HAP-1 (cell line): ENCODE measurements around the gene SLC4A7.
"Not testable (repeated sequence)": the region's sequence is repeated elsewhere in the genome, so short reads cannot be mapped to it uniquely, and the experiment has no call there.

Experiments
- DNase-seq, 2 experiments: peaks; one replicate each; pipeline ENCODE4 v3.0.0-alpha.2; 2016 to 2020; ENCODE audit warnings: low spot score in 2 of 2
- H3K27me3 ChIP-seq: fragments of 250-450 bp; sonication (Bioruptor Pico); 2 replicates; pipeline ENCODE4 v1.5.1; 2020; ENCODE audit warnings: low read depth, mild to moderate bottlenecking, moderate library complexity
- H3K36me3 ChIP-seq: fragments of 250-450 bp; sonication (Bioruptor Pico); replicated peaks from 2 replicates; pipeline ENCODE4 v1.5.1; 2020; ENCODE audit warnings: mild to moderate bottlenecking
- H3K4me1 ChIP-seq: fragments of 250-450 bp; sonication (Bioruptor Pico); 2 replicates; pipeline ENCODE4 v1.5.1; 2020; ENCODE audit warnings: mild to moderate bottlenecking
- H3K4me3 ChIP-seq: fragments of 250-450 bp; sonication (Bioruptor Pico); 2 replicates; pipeline ENCODE4 v1.5.1; 2020; ENCODE audit warnings: mild to moderate bottlenecking, moderate library complexity
- H3K9me3 ChIP-seq: fragments of 250-450 bp; sonication (Bioruptor Pico); 2 replicates; pipeline ENCODE4 v1.5.1; 2020; ENCODE audit warnings: mild to moderate bottlenecking, moderate library complexity
- in situ Hi-C: fragments of 300-500 bp; cut with MboI; formaldehyde crosslinking; loops from 3 replicates; pipeline ENCODE4 v1.14.3; 2020; ENCODE audit warnings: low sequenced_read_pairs, inconsistent platforms, mixed read lengths

The SLC4A7 gene

GRCh38 chr3:27484015-27484844, at the start of gene SLC4A7:
Gene SLC4A7 (minus strand): TSS chr3:27484384. CDS start chr3:27484126, 258 bp downstream.
- peaks cover 4% of the 10 kb centered on the region; the same call in 1 of the 2 replicates for H3K36me3 ChIP-seq

DNA sequence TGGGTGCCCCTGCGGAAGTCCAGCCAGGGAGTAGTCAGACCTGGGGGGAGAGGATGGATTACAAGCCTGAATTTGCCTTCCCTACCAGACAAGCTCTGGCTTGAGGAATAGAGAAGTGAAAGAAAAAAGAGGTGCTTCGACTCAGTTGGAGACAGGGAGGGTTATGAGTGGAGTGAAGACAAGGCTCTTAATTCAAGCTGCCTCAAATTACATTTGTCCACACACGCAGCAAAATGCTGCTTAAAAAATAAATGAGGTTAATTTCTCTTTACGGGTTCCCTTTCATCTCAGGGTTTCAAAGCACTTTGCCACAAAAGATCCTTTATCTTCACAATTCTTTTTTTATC, 49.0 kb upstream of the SLC4A7 start:
- no peaks in the 10 kb centered on the region for H3K36me3 ChIP-seq
- no peak overlapping the region for H3K4me3 ChIP-seq
- H3K9me3 ChIP-seq = no peaks in the 10 kb centered on the region
- DNase-seq = peak in 1 of 2 experiments; percentile 24
- no peaks in the 10 kb centered on the region for H3K27me3 ChIP-seq
- H3K4me1 ChIP-seq = peaks cover 28% of the 10 kb centered on the region
- in situ Hi-C loops = no loop called here

More at GRCh38 chr3:27484015-27484844, at the start of gene SLC4A7:
- Histone ChIP-seq H3K9me3 (no peaks in the 10 kb centered on the region), H3K4me3 (peak within 1 kb of the TSS; percentile 75), H3K27me3 (no peaks in the 10 kb centered on the region), H3K4me1 (peaks cover 8% of the 10 kb centered on the region)
- DNase-seq = peak; percentile 94 to 99
- in situ Hi-C loops = no loop called here

- no peak overlapping the region for H3K4me3 ChIP-seq
- H3K4me1 ChIP-seq = peaks cover 28% of the 10 kb centered on the region
- in situ Hi-C loops = no loop called here
- H3K27me3 ChIP-seq = no peaks in the 10 kb centered on the region
- DNase-seq = peak in 1 of 2 experiments; percentile 20
- no peaks in the 10 kb centered on the region for H3K9me3 ChIP-seq
- no peaks in the 10 kb centered on the region for H3K36me3 ChIP-seq
Observed at GRCh38 chr3:27532426-27533260, 48.5 kb upstream of the SLC4A7 start.

DNA sequence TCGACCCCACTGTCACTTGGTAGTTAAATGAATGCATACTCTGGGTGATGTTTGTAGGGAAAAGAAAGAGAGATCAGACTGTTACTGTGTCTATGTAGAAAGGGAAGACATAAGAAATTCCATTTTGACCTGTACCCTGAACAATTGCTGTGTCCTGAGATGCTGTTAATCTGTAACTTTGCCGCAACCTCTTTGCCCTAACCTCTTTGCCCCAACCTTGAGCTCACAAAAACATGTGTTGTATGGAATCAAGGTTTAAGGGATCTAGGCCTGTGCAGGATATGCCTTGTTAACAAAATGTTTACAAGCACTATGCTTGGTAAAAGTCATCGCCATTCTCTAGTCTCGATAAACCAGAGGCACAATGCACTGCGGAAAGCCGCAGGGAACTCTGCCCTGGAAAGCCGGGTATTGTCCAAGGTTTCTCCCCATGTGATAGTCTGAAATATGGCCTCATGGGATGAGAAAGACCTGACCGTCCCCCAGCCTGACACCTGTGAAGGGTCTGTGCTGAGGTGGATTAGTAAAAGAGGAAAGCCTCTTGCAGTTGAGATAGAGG, 47.1 kb upstream of the SLC4A7 start:
- H3K4me3 ChIP-seq, H3K27me3 ChIP-seq, H3K36me3 ChIP-seq, DNase-seq, in situ Hi-C loops, H3K9me3 ChIP-seq: not testable (repeated sequence)
- peaks cover 28% of the 10 kb centered on the region for H3K4me1 ChIP-seq

DNA sequence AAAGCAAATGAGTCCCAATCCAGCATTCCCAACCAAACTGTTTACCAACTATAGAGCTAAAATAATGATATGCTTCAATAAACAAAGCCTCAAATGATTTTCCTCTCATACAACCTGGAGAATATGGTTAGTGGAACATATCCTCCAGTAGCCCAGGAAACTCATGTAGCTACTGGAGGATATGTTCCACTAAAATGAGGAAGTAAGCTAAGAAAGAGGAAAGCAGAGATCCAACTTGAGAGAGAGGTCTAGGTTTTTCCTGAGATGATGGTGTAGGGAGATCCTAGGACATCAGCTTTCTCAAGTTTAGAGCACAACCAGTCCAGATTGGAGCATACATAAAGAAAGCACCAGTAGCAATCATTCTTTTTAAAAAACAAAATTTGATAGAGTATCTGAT, 44.6 kb upstream of the SLC4A7 start:
- Histone ChIP-seq H3K4me3 (no peak overlapping the region), H3K36me3 (no peaks in the 10 kb centered on the region), H3K4me1 (peaks cover 15% of the 10 kb centered on the region), H3K27me3 (no peaks in the 10 kb centered on the region), H3K9me3 (no peaks in the 10 kb centered on the region)
- in situ Hi-C loops = no loop called here
- DNase-seq = no peak

- no peak for DNase-seq
- no peaks in the 10 kb centered on the region for H3K36me3 ChIP-seq
- H3K9me3 ChIP-seq = no peaks in the 10 kb centered on the region
- no peaks in the 10 kb centered on the region for H3K4me1 ChIP-seq
- in situ Hi-C loops = no loop called here
- no peaks in the 10 kb centered on the region for H3K27me3 ChIP-seq
- H3K4me3 ChIP-seq = no peak overlapping the region
Observed at GRCh38 chr3:27526614-27527315, 42.6 kb upstream of the SLC4A7 start.

DNA sequence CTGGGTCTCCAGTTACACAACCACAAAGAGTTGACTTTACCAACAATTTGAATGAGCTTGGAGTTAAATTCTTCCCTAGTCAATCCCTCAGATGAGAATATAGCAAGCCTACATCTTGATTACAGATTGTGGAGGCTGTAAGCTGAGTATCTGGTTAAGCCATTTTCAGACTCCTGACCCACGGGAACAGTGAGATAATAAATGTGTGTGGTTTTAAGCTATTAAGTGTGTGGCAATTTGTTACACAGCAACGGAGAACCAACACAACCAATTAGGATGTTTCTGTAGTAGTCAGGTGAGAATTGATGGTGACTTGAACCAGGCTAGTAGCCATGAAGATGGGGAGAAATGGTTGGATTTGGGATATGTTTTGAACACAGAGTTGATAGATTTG, 37.7 kb upstream of the SLC4A7 start:
- Histone ChIP-seq H3K9me3 (no peaks in the 10 kb centered on the region), H3K4me1 (no peaks in the 10 kb centered on the region), H3K4me3 (no peak overlapping the region), H3K27me3 (no peaks in the 10 kb centered on the region), H3K36me3 (no peaks in the 10 kb centered on the region)
- in situ Hi-C loops = no loop called here
- DNase-seq = no peak

GRCh38 chr3:27521179-27521871, 37.1 kb upstream of the SLC4A7 start:
- no peak for DNase-seq
- no peaks in the 10 kb centered on the region for H3K36me3 ChIP-seq
- in situ Hi-C loops = no loop called here
- H3K9me3 ChIP-seq = no peaks in the 10 kb centered on the region
- no peak overlapping the region for H3K4me3 ChIP-seq
- no peaks in the 10 kb centered on the region for H3K4me1 ChIP-seq
- H3K27me3 ChIP-seq = no peaks in the 10 kb centered on the region

DNA sequence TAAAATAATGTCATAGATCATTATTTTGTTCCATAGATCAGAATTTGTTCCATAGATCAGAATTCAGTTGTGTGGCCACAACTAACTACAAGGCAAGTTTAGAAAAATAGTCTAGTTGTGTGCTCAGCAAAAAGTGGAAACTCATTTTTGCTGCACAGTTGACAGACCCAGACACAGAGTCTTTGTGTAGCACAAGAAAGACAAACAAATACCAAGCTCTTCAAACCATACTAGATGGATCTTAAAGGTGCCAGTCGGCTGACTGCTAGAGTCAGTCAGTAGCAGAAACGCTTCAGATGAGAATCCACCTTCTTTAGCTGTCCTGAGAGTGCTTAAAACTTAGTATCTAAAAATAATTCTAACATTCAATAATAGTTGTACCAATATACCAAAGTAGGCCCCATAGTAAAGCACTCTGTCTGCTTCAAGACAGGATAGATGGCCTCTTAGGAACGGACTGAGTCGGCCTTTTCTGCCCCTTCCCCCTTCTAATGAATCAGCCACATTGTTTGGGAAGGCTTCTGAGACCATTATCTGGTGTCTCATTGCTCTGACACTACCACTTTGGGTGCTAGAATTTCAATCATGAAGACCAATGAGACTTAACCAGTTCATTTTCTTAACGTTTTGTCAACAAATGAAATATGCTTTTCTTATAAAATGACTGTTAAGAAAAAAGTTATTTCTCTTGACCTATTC, 27.7 kb upstream of the SLC4A7 start:
- H3K36me3 ChIP-seq = no peaks in the 10 kb centered on the region
- no peaks in the 10 kb centered on the region for H3K27me3 ChIP-seq
- in situ Hi-C loops = no loop called here
- H3K4me1 ChIP-seq = no peaks in the 10 kb centered on the region
- DNase-seq = no peak
- no peaks in the 10 kb centered on the region for H3K9me3 ChIP-seq
- H3K4me3 ChIP-seq = no peak overlapping the region

DNA sequence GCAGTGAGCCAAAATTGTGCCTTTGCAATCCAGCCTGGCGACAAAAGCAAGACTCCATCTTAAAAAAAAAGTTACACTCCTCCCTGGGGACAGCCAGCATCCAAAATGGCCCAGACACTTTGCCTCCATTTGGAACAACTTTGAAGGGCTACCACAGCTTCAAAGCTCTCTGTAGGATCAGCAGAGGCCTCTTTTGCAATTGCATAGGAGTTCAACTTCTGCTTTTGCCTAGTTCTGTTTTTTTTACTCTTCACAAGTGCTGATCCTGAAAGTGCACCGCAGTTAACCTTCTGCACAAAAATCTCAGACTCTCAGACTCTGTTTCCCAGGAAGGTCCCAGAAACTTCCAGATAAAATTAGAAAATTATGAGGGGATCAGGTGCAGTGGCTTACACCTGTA, 25.2 kb upstream of the SLC4A7 start:
- no peaks in the 10 kb centered on the region for H3K27me3 ChIP-seq
- no peaks in the 10 kb centered on the region for H3K9me3 ChIP-seq
- H3K4me1 ChIP-seq = peaks cover 9% of the 10 kb centered on the region
- no peaks in the 10 kb centered on the region for H3K36me3 ChIP-seq
- in situ Hi-C loops = no loop called here
- no peak overlapping the region for H3K4me3 ChIP-seq
- DNase-seq = no peak

DNA sequence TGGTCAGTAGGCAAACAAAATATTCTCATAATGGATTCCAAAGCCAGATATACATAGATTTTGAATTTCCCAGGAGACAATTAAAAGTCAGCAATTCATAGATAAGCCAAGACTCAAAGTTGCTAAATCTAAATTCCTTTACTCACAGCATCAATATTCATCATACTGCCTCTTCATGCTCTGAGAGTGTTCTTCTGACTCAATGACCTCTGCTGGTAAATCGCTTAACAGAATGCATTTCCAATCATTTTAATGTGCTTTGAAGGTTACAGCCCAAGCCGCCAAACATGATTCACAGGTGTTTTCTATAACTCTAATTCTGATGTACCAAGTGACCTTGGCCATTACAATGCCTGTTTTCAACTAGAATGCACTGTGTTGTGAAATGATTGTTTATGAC, 24.2 kb upstream of the SLC4A7 start:
- no peak for DNase-seq
- Histone ChIP-seq H3K4me3 (no peak overlapping the region), H3K27me3 (no peaks in the 10 kb centered on the region), H3K36me3 (no peaks in the 10 kb centered on the region), H3K4me1 (peaks cover 9% of the 10 kb centered on the region), H3K9me3 (no peaks in the 10 kb centered on the region)
- in situ Hi-C loops = no loop called here

DNA sequence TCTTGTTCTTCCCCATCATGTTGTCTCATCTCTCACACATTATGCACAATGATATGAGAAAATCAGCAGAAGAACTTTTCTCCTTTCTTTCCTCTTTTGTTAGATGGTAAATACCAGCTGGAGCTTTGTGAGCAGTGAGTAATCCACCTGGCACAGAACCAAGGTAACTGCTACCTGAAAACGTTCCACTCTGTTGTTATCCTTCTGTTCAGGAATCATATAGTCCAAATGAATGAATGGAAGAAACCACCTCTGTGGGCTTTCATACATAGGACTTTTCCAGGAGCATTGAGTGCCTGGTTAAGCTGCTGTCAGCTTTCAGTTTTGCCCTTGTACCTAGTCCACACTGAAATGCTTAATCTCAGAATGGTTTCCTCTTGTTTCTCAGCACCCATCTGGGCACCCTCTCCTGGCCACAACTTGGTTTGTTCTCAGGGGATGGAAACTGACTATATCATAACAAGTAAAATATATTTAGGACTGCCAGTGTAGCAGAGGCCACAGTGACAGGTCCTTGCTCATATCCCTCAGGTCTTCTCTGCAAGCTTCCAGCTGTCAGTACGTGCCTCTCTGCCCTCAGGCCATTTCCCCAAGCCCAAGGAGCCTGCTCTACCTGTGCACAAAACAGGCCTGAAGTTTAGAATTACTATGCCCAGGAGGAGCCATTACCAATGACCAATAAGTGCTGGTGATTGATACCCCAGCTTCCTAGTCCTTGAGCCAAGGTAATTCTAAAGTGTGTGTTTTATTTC, 23.5 kb upstream of the SLC4A7 start:
- H3K4me3 ChIP-seq = no peak overlapping the region
- H3K27me3 ChIP-seq = no peaks in the 10 kb centered on the region
- in situ Hi-C loops = no loop called here
- no peak for DNase-seq
- H3K4me1 ChIP-seq = peaks cover 9% of the 10 kb centered on the region
- no peaks in the 10 kb centered on the region for H3K9me3 ChIP-seq
- no peaks in the 10 kb centered on the region for H3K36me3 ChIP-seq
